Anterior cingulate cortex (tissue), 58 donors: Measurements from ENCODE around the gene TMEM44.
"Not testable (repeated sequence)": the region's sequence is repeated elsewhere in the genome, so short reads cannot be mapped to it uniquely, and the experiment has no call there.

Experiments used
- DNase-seq, 58 donors: peaks; one replicate each; lab custom pipeline; 2025; lab: John Stamatoyannopoulos, UW

The TMEM44 gene

GRCh38 chr3:194561306-194561974, 71.8 kb downstream of the TMEM44 start:
- DNase-seq, result no peak

GRCh38 chr3:194560047-194560446, 73.2 kb downstream of the TMEM44 start:
- no peak for DNase-seq

- no peak for DNase-seq
Measured at GRCh38 chr3:194559530-194559929, 73.7 kb downstream of the TMEM44 start.

- DNase-seq, result no peak
Measured at GRCh38 chr3:194556086-194557056, 76.8 kb downstream of the TMEM44 start.

GRCh38 chr3:194555175-194556062, 77.8 kb downstream of the TMEM44 start:
- DNase-seq, result no peak

- DNase-seq, result no peak
Measured at GRCh38 chr3:194554473-194555123, 78.6 kb downstream of the TMEM44 start.

- no peak for DNase-seq
Measured at GRCh38 chr3:194552327-194552949, 80.8 kb downstream of the TMEM44 start.

GRCh38 chr3:194549853-194550252, 83.4 kb downstream of the TMEM44 start:
- DNase-seq, result no peak

GRCh38 chr3:194548346-194549321, 84.6 kb downstream of the TMEM44 start:
- peak in 1 of 58 donors; percentile 3 for DNase-seq

- DNase-seq, result no peak
Measured at GRCh38 chr3:194547042-194547441, 86.2 kb downstream of the TMEM44 start.

GRCh38 chr3:194545538-194545937, 87.7 kb downstream of the TMEM44 start:
- DNase-seq, result not testable (repeated sequence)

GRCh38 chr3:194543550-194543949, 89.7 kb downstream of the TMEM44 start:
- no peak for DNase-seq

- DNase-seq, result no peak
Measured at GRCh38 chr3:194541483-194541882, 91.7 kb downstream of the TMEM44 start.

GRCh38 chr3:194540274-194540905, 92.8 kb downstream of the TMEM44 start:
- peak in 24 of 58 donors; percentile 11 to 64 (median 17) for DNase-seq

- no peak for DNase-seq
Measured at GRCh38 chr3:194539498-194539897, 93.7 kb downstream of the TMEM44 start.

GRCh38 chr3:194537732-194538247, 95.4 kb downstream of the TMEM44 start:
- DNase-seq, result no peak
